Neuronal stem cell (in vitro differentiated cells): ENCODE results near the gene LRMDA.

Experiments used
- DNase-seq: peaks from one replicate; pipeline ENCODE4 v3.0.0-alpha.2; 2013; ENCODE audit warnings: low spot score
- H2AFZ ChIP-seq: one replicate; pipeline ENCODE4 v1.6.1; 2013; ENCODE audit warnings: mild to moderate bottlenecking, low read length, inconsistent platforms
- H2AK5ac ChIP-seq: 2 replicates; pipeline ENCODE4 v1.6.1; 2013; ENCODE audit warnings: low read depth, mild to moderate bottlenecking, inconsistent platforms, low read length, moderate library complexity, mixed read lengths
- H2BK120ac ChIP-seq: 2 replicates; pipeline ENCODE4 v1.6.1; 2013; ENCODE audit warnings: low read depth, mild to moderate bottlenecking, inconsistent platforms, low read length, moderate library complexity, mixed read lengths
- H2BK12ac ChIP-seq: one replicate; pipeline ENCODE4 v1.6.1; 2013; ENCODE audit warnings: low read length, inconsistent platforms
- H2BK15ac ChIP-seq: 2 replicates; pipeline ENCODE4 v1.6.1; 2013; ENCODE audit warnings: mild to moderate bottlenecking, low read length, inconsistent platforms, mixed read lengths
- H2BK5ac ChIP-seq: one replicate; pipeline ENCODE4 v1.6.1; 2013; ENCODE audit warnings: inconsistent platforms, mild to moderate bottlenecking, low read length, moderate library complexity
- H3K14ac ChIP-seq: one replicate; pipeline ENCODE4 v1.6.1; 2013; ENCODE audit warnings: low read length, inconsistent platforms
- H3K18ac ChIP-seq: 2 replicates; pipeline ENCODE4 v1.6.1; 2013; ENCODE audit warnings: low read length, inconsistent platforms
- H3K23ac ChIP-seq: 2 replicates; pipeline ENCODE4 v1.6.1; 2013; ENCODE audit warnings: low read depth, mild to moderate bottlenecking, mixed read lengths, low read length, inconsistent platforms; ENCODE audit not compliant: poor library complexity
- H3K27ac ChIP-seq: replicated peaks from 3 replicates; pipeline ENCODE4 v1.5.1; 2013; ENCODE audit warnings: low read length, inconsistent platforms
- H3K27me3 ChIP-seq, 3 experiments: 2 replicates each; pipeline ENCODE4 v1.6.1; 2013; ENCODE audit warnings: low read length in 3 of 3, mild to moderate bottlenecking in 2 of 3, inconsistent platforms in 1 of 3, low read depth in 1 of 3, mixed read lengths in 1 of 3, moderate library complexity in 1 of 3; ENCODE audit not compliant: control insufficient read depth in 3 of 3, insufficient read depth in 3 of 3
- H3K36me3 ChIP-seq, 2 donors: replicated peaks in 1 of 2; 2 replicates each; pipeline ENCODE4 v1.6.1; 2013; ENCODE audit warnings: low read length in 2 of 2; ENCODE audit not compliant: control insufficient read depth in 2 of 2, insufficient read depth in 2 of 2
- H3K4ac ChIP-seq: 2 replicates; pipeline ENCODE4 v1.6.1; 2013; ENCODE audit warnings: inconsistent platforms, mild to moderate bottlenecking, low read length, moderate library complexity
- H3K4me1 ChIP-seq, 2 donors: 1 replicate in 1 of 2; 2 replicates in 1 of 2; pipeline ENCODE4 v1.6.1; 2013; ENCODE audit warnings: low read length in 2 of 2, low read depth in 1 of 2; ENCODE audit not compliant: control insufficient read depth in 2 of 2, insufficient read depth in 1 of 2
- H3K4me2 ChIP-seq: one replicate; pipeline ENCODE4 v1.6.1; 2013; ENCODE audit warnings: mild to moderate bottlenecking, low read length, inconsistent platforms; ENCODE audit not compliant: insufficient read depth, poor library complexity, severe bottlenecking
- H3K4me3 ChIP-seq, 2 donors: 2 replicates each; pipeline ENCODE4 v1.5.1; 2013; ENCODE audit warnings: low read length in 2 of 2, mild to moderate bottlenecking in 2 of 2, inconsistent platforms in 1 of 2, moderate library complexity in 1 of 2
- H3K79me1 ChIP-seq: one replicate; pipeline ENCODE4 v1.6.1; 2013; ENCODE audit warnings: low read depth, mild to moderate bottlenecking, inconsistent platforms, low read length, moderate library complexity
- H3K9ac ChIP-seq: one replicate; pipeline ENCODE4 v1.6.1; 2013; ENCODE audit warnings: mild to moderate bottlenecking, low read depth, low read length, inconsistent platforms; ENCODE audit not compliant: poor library complexity
- H3K9me3 ChIP-seq, 2 donors: replicated peaks in 1 of 2; 2 replicates each; pipeline versions ENCODE3 to v1.6.1; 2013; ENCODE audit warnings: low read length in 2 of 2, mild to moderate bottlenecking in 2 of 2, inconsistent platforms in 1 of 2, low read depth in 1 of 2, mixed read lengths in 1 of 2, moderate library complexity in 1 of 2; ENCODE audit not compliant: control insufficient read depth in 2 of 2, insufficient read depth in 1 of 2
- H4K8ac ChIP-seq: one replicate; pipeline ENCODE4 v1.6.1; 2013; ENCODE audit warnings: low read depth, mild to moderate bottlenecking, inconsistent platforms, low read length, moderate library complexity
- H4K91ac ChIP-seq: one replicate; pipeline ENCODE4 v1.6.1; 2013; ENCODE audit warnings: low read length, low read depth, mild to moderate bottlenecking, inconsistent platforms; ENCODE audit not compliant: poor library complexity
- WGBS, 2 donors: extraction: QIAGEN DNeasy Blood & Tissue Kit; methylation state at CpG; one replicate each; pipeline ENCODE4 v1.1.7; 2013; ENCODE audit warnings: missing lambda C conversion rate in 2 of 2, mixed read lengths in 1 of 2; ENCODE audit not compliant: insufficient read length in 2 of 2, insufficient replicate concordance in 1 of 2; ENCODE audit errors: extremely low coverage in 2 of 2; 5-methylcytosine and 5-hydroxymethylcytosine counted together

The LRMDA gene

GRCh38 chr10:76319661-76320060 lies 888.2 kb downstream of the LRMDA start:
- Histone ChIP-seq H3K36me3 (no peaks in the 10 kb centered on the region), H2BK120ac (no peak overlapping the region), H4K91ac (no peak overlapping the region), H4K8ac (no peak overlapping the region), H3K79me1 (no peaks in the 10 kb centered on the region), H3K4me3 (no peak overlapping the region), H3K4me1 (peaks cover 0 to 2% of the 10 kb centered on the region in 2 donors), H3K27ac (no peak overlapping the region), H3K27me3 (no peaks in the 10 kb centered on the region), H2BK15ac (no peak overlapping the region), H2BK12ac (no peak overlapping the region), H2AK5ac (no peak overlapping the region), H2BK5ac (no peak overlapping the region), H3K18ac (no peak overlapping the region), H3K4me2 (no peak overlapping the region), H3K23ac (no peak overlapping the region), H3K4ac (no peak overlapping the region), H3K14ac (no peak overlapping the region), H2AFZ (no peak overlapping the region), H3K9me3 (peaks cover 0 to 3% of the 10 kb centered on the region in 2 donors), H3K9ac (no peak overlapping the region)
- WGBS, 2 donors, result no CpG with 5 or more reads among the region's 4 CpGs
- no peak for DNase-seq

- H3K4me2 ChIP-seq, result no peak overlapping the region
- H3K79me1 ChIP-seq, result no peaks in the 10 kb centered on the region
- H2AFZ ChIP-seq, result no peak overlapping the region
Observed at GRCh38 chr10:76324283-76324682, 892.9 kb downstream of the LRMDA start.

GRCh38 chr10:76327441-76327840 lies 896.0 kb downstream of the LRMDA start:
- H3K27me3 ChIP-seq, result no peaks in the 10 kb centered on the region
- no CpG with 5 or more reads among the region's 2 CpGs for whole genome bisulfite sequencing, 2 donors
- no peak overlapping the region for H3K4ac ChIP-seq
- no peak overlapping the region for H2BK5ac ChIP-seq
- no peak overlapping the region for H4K8ac ChIP-seq
- no peak overlapping the region for H2BK120ac ChIP-seq
- H3K23ac ChIP-seq, result no peak overlapping the region
- no peaks in the 10 kb centered on the region for H3K36me3 ChIP-seq
- no peak overlapping the region for H4K91ac ChIP-seq
- H3K14ac ChIP-seq, result no peak overlapping the region
- H3K18ac ChIP-seq, result no peak overlapping the region
- H2BK12ac ChIP-seq, result no peak overlapping the region
- DNase-seq, result no peak
- H2BK15ac ChIP-seq, result no peak overlapping the region
- H2AK5ac ChIP-seq, result no peak overlapping the region
- no peak overlapping the region for H3K9ac ChIP-seq
- no peak overlapping the region for H3K4me2 ChIP-seq
- no peaks in the 10 kb centered on the region for H3K79me1 ChIP-seq
- H3K4me3 ChIP-seq, result no peak overlapping the region
- no peak overlapping the region for H2AFZ ChIP-seq
- no peak overlapping the region for H3K27ac ChIP-seq
- no peaks in the 10 kb centered on the region for H3K9me3 ChIP-seq
- H3K4me1 ChIP-seq, result peaks cover 0 to 2% of the 10 kb centered on the region in 2 donors

More at GRCh38 chr10:76324283-76324682, 892.9 kb downstream of the LRMDA start:
- Histone ChIP-seq H3K4me3 (no peak overlapping the region), H3K18ac (no peak overlapping the region), H2BK15ac (no peak overlapping the region), H3K27ac (no peak overlapping the region), H2BK120ac (no peak overlapping the region), H2BK12ac (no peak overlapping the region), H3K9ac (no peak overlapping the region), H3K14ac (no peak overlapping the region), H3K9me3 (no peaks in the 10 kb centered on the region), H2AK5ac (no peak overlapping the region), H3K23ac (no peak overlapping the region), H3K4ac (no peak overlapping the region), H4K91ac (no peak overlapping the region), H4K8ac (no peak overlapping the region), H3K27me3 (no peaks in the 10 kb centered on the region), H3K36me3 (no peaks in the 10 kb centered on the region), H3K4me1 (peaks cover 0 to 2% of the 10 kb centered on the region in 2 donors), H2BK5ac (no peak overlapping the region)
- WGBS, 2 donors, result no CpG with 5 or more reads among the region's 6 CpGs
- DNase-seq, result no peak

- no peaks in the 10 kb centered on the region for H3K9me3 ChIP-seq
- no peaks in the 10 kb centered on the region for H3K27me3 ChIP-seq
- no CpG with 5 or more reads among the region's 2 CpGs for WGBS, 2 donors
- no peak overlapping the region for H2BK12ac ChIP-seq
- no peak overlapping the region for H4K8ac ChIP-seq
- no peak overlapping the region for H2BK5ac ChIP-seq
- no peak overlapping the region for H3K4me2 ChIP-seq
- H3K18ac ChIP-seq, result no peak overlapping the region
- no peak overlapping the region for H3K23ac ChIP-seq
- H4K91ac ChIP-seq, result no peak overlapping the region
- no peak overlapping the region for H3K4me3 ChIP-seq
- no peak overlapping the region for H2BK120ac ChIP-seq
- H3K4me1 ChIP-seq, result peaks cover 0 to 2% of the 10 kb centered on the region in 2 donors
- H3K9ac ChIP-seq, result no peak overlapping the region
- no peak overlapping the region for H3K27ac ChIP-seq
- H3K79me1 ChIP-seq, result no peaks in the 10 kb centered on the region
- no peaks in the 10 kb centered on the region for H3K36me3 ChIP-seq
- H2AFZ ChIP-seq, result no peak overlapping the region
- DNase-seq, result no peak
- no peak overlapping the region for H3K14ac ChIP-seq
- H2AK5ac ChIP-seq, result no peak overlapping the region
- no peak overlapping the region for H2BK15ac ChIP-seq
- no peak overlapping the region for H3K4ac ChIP-seq
Observed at GRCh38 chr10:76328348-76328747, 896.9 kb downstream of the LRMDA start.
